Lower leg skin (tissue), 4 donors: ENCODE results near the gene SEC14L1. TPM values are rescaled to one million over a fixed set of nuclear protein-coding genes. Genes with fewer than 3 reads are reported as not detected.

Source experiments
- DNase-seq, 2 donors: peaks; one replicate each; pipeline ENCODE4 v3.0.0-alpha.2; 2019; ENCODE audit warnings: low spot score in 2 of 2
- H3K4me3 ChIP-seq: fragments of 200-600 bp; sonication (generic); 2 replicates; pipeline ENCODE4 v1.5.1; 2017; ENCODE audit warnings: mild to moderate bottlenecking, low read depth; ENCODE audit not compliant: poor library complexity, severe bottlenecking
- POLR2A ChIP-seq, 2 donors: fragments of 450-650 bp; IDR thresholded peaks; one replicate each; pipeline ENCODE4 v1.6.1; 2016 to 2017; ENCODE audit warnings: antibody characterized with exemption in 2 of 2, mild to moderate bottlenecking in 1 of 2, moderate library complexity in 1 of 2
- WGBS, 2 donors: methylation state at CpG; one replicate each; pipeline ENCODE4 v1.1.5; 2018; 5-methylcytosine and 5-hydroxymethylcytosine counted together
- intact Hi-C: fragments of 100-400 bp; cut with DNase I; formaldehyde crosslinking; loops from one replicate; pipeline ENCODE4 v1.15.0; 2023; ENCODE audit warnings: low total_unique reads
- total RNA-seq, 4 donors: library from RNA; depleted of rRNA; stranded (reverse); fragments of >200 nt; gene quantifications; one replicate each; pipeline ENCODE4 v1.1.0, GENCODE V29; 2016
- TF ChIP-seq, protein P1 (sequence below), 3 donors: fragments of 450-650 bp; IDR thresholded peaks; one replicate each; pipeline ENCODE4 v1.5.1; 2016; ENCODE audit warnings: antibody characterized with exemption in 3 of 3, mild to moderate bottlenecking in 3 of 3, moderate library complexity in 2 of 3

Gene SEC14L1
- total RNA-seq, 4 donors from 2014 or later: 19.1 to 59.5 (median 46.3) TPM

DNA sequence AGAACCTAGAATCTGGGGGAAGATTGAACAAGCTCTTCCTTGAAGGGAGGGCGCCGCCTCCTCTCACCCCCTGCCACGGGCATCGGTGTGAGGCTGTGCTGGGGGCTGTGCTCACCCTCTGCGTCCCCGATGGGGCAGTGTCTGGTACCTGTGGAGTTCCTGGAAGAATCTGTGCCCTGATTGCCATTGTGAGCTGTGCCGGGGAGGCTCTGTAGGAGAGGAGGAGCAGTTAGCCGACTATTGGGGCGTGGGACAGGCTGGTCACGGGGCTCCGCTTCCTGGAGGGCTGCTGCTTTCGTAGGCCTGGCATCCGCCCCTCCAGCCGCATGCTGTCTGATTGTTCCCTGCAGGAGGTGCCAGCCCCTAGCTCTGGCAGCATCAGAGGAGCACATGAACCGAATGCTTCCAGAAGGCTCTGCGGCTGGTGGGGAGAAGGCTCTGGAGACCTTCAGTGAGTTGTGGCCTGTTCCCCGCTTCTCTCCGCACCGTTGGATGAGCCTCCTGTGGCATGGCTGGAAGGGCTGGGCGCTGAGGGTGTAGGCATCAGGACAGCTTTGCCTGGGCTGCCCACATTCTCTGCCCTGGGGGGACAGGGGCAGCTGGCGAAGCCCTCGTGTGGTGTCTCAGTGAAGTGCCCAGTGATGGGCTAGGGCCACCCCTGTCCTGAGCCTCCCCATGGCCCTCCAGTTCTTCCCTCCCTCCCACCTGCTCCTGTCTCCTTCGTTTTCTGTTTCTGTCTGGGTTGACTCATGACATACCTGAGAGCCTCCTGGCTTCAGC lies 86.9 kb downstream of the SEC14L1 start:
- intact Hi-C loops: no loop called here
- no peak overlapping the region for H3K4me3 ChIP-seq
- DNase-seq: peak in 1 of 2 donors; percentile 90
- TF ChIP-seq POLR2A (IDR thresholded peaks at IDR 0.05): no peak
- TF ChIP-seq, protein P1, sequence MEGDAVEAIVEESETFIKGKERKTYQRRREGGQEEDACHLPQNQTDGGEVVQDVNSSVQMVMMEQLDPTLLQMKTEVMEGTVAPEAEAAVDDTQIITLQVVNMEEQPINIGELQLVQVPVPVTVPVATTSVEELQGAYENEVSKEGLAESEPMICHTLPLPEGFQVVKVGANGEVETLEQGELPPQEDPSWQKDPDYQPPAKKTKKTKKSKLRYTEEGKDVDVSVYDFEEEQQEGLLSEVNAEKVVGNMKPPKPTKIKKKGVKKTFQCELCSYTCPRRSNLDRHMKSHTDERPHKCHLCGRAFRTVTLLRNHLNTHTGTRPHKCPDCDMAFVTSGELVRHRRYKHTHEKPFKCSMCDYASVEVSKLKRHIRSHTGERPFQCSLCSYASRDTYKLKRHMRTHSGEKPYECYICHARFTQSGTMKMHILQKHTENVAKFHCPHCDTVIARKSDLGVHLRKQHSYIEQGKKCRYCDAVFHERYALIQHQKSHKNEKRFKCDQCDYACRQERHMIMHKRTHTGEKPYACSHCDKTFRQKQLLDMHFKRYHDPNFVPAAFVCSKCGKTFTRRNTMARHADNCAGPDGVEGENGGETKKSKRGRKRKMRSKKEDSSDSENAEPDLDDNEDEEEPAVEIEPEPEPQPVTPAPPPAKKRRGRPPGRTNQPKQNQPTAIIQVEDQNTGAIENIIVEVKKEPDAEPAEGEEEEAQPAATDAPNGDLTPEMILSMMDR (IDR thresholded peaks at IDR 0.05): no peak
- 73 to 76% methylated on average over 13 to 23 of the region's 23 CpGs for WGBS, 2 donors

DNA sequence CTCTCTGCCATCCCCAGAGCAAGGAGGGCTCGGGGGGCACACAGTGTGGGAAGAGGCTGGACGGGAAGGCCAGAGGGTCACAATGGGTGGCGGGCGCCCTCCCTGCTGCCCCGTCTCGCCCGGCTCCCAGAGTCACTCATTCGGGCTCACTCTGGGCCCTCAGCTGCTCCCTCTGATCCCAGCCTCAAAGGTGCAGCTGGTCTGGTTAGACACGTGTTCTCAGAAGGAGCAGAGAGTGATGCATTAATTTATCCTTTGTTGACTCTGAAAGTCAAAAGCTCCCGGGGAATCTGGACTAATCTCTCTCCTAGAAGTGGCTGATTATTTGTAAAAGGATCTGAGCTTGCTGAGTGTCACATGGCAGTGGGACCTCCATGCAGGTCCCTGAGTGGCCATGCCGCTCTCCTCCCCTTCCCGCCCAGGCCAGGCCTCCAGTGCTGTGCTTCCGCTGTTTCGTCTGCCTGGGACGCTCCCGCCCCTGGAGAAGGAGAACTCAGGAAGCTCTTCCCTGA lies 87.5 kb downstream of the SEC14L1 start:
- WGBS, 2 donors: 90 to 92% methylated on average over 16 of the region's 16 CpGs
- intact Hi-C loops: no loop called here

DNA sequence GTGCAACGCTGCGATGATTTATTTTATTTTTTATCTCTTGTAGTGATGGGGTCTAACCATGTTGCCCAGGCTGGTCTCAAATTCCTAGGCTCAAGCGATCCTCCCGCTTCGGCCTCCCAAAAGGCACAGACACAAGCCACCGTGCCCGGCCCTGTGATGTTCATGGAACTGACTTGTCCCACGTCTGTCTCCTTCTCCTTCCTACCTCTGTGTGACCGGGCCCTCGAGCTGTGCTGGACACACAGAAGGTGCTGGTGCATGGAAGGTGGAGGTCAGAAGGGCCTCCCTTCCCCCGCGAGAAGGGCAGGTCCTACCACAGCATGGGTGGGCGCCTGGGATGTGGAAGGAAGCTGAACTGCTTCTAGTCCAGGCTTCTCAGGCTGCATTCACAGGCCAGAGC lies 88.0 kb downstream of the SEC14L1 start:
- DNase-seq: no peak
- WGBS, 2 donors: 94 to 95% methylated on average over 13 of the region's 13 CpGs
- TF ChIP-seq, protein P1 (IDR thresholded peaks at IDR 0.05): no peak
- no peak for TF ChIP-seq POLR2A (IDR thresholded peaks at IDR 0.05)

More for the DNA sequence above, 87.5 kb downstream of the SEC14L1 start:
- TF ChIP-seq POLR2A (IDR thresholded peaks at IDR 0.05): no peak
- TF ChIP-seq, protein P1 (IDR thresholded peaks at IDR 0.05): no peak
- H3K4me3 ChIP-seq: no peak overlapping the region
- no peak for DNase-seq

DNA sequence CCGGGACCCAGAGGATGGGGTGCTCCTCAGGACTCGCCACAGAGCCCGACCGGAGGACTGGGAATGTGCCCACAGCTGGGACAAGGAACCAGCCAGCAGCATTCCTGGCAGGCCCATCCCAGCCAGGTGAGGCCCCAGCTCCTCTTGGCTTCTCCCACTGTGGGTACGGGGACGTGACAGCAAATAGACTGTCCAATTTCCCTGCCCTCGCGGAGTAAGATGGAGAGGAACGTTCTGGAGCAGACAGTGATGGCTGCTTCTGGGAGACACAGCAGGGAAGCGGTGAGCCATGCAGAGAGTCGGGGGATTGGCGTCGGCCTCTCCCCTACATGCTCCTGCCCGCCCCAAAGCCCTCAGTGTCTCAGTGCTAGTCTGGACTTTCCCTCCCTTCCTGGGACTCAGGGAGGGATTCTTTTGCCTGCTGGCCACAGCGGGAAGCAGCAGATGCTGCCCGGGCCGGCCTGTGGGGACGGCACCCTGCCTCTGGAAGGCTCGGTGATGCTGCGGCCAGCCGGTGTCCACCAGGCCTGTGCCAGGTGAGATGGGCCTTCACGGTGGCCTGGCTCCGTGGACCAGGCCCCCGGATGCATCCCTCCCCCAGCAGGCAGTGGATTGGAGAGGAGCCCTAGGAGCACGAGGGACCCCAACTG lies 89.1 kb downstream of the SEC14L1 start:
- DNase-seq: no peak
- no peak for TF ChIP-seq POLR2A (IDR thresholded peaks at IDR 0.05)
- TF ChIP-seq, protein P1 (IDR thresholded peaks at IDR 0.05): no peak
- no peak overlapping the region for H3K4me3 ChIP-seq
- WGBS, 2 donors: 93 to 96% methylated on average over 25 of the region's 25 CpGs
- intact Hi-C loops: no loop called here

More for the DNA sequence above, 88.0 kb downstream of the SEC14L1 start:
- intact Hi-C loops: no loop called here
- no peak overlapping the region for H3K4me3 ChIP-seq

DNA sequence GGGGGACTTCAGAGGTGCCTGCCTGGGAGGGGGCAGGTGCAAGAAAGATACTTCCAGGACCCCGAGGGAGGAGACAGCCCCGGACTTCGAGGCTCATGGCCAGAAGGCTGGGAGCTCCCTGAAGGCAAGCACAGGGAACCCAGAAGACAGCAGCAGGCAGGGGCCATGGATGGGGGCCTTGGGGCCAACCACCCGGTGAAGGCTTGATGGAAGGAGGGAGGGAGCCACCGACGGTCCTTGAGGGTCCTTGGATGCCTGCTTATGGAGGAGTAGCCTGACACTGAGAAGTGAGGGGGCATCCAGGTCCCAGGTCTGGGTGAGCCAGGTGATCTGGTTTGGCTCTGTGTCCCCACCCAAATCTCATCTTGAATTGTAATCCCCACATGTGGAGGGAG lies 89.7 kb downstream of the SEC14L1 start:
- H3K4me3 ChIP-seq: no peak overlapping the region
- TF ChIP-seq POLR2A (IDR thresholded peaks at IDR 0.05): no peak
- TF ChIP-seq, protein P1 (IDR thresholded peaks at IDR 0.05): no peak
- intact Hi-C loops: no loop called here
- no peak for DNase-seq
- 92 to 98% methylated on average over 6 of the region's 6 CpGs for WGBS, 2 donors
